ES-I3 (cell line): ENCODE results near the gene UNC80.
"Not testable (repeated sequence)": the region's sequence is repeated elsewhere in the genome, so short reads cannot be mapped to it uniquely, and the experiment has no call there.

ENCODE experiments used
- H3K36me3 ChIP-seq: 2 replicates; pipeline ENCODE4 v1.6.1; 2013; ENCODE audit warnings: mild to moderate bottlenecking, low read length, control low read depth, moderate library complexity; ENCODE audit not compliant: insufficient read depth
- H3K4me1 ChIP-seq: 2 replicates; pipeline ENCODE4 v1.6.1; 2013; ENCODE audit warnings: mild to moderate bottlenecking, control low read depth, low read length; ENCODE audit not compliant: insufficient read depth
- H3K9ac ChIP-seq: 2 replicates; pipeline ENCODE4 v1.6.1; 2013; ENCODE audit warnings: low read depth, mild to moderate bottlenecking, low read length, moderate library complexity
- H3K9me3 ChIP-seq: 2 replicates; pipeline ENCODE4 v1.6.1; 2013; ENCODE audit warnings: mild to moderate bottlenecking, low read length, moderate library complexity; ENCODE audit not compliant: control insufficient read depth, insufficient read depth

The UNC80 gene

GRCh38 chr2:209787416-209787815 lies 15.8 kb downstream of the UNC80 start:
- Histone ChIP-seq H3K36me3 (no peaks in the 10 kb centered on the region), H3K4me1 (peaks cover 4% of the 10 kb centered on the region; the same call in 1 of the 2 replicates), H3K9me3 (no peaks in the 10 kb centered on the region), H3K9ac (no peak overlapping the region)

- peaks cover 4% of the 10 kb centered on the region; the same call in 1 of the 2 replicates for H3K4me1 ChIP-seq
- no peaks in the 10 kb centered on the region for H3K36me3 ChIP-seq
- no peak overlapping the region for H3K9ac ChIP-seq
- H3K9me3 ChIP-seq = no peaks in the 10 kb centered on the region
Observed at GRCh38 chr2:209788925-209789324, 17.3 kb downstream of the UNC80 start.

- H3K9ac ChIP-seq = no peak overlapping the region
- no peaks in the 10 kb centered on the region for H3K9me3 ChIP-seq
- peaks cover 4% of the 10 kb centered on the region; the same call in 1 of the 2 replicates for H3K4me1 ChIP-seq
- H3K36me3 ChIP-seq = no peaks in the 10 kb centered on the region
Observed at GRCh38 chr2:209790066-209790728, 18.6 kb downstream of the UNC80 start.

- Histone ChIP-seq H3K4me1 (peaks cover 4% of the 10 kb centered on the region; the same call in 1 of the 2 replicates), H3K9ac (no peak overlapping the region), H3K9me3 (no peaks in the 10 kb centered on the region), H3K36me3 (no peaks in the 10 kb centered on the region)
Observed at GRCh38 chr2:209791151-209791550, 19.5 kb downstream of the UNC80 start.

- not testable (repeated sequence) for H3K4me1 ChIP-seq, H3K36me3 ChIP-seq, H3K9ac ChIP-seq, H3K9me3 ChIP-seq
Observed at GRCh38 chr2:209795425-209795824, 23.8 kb downstream of the UNC80 start.

GRCh38 chr2:209805351-209805750 lies 33.7 kb downstream of the UNC80 start:
- Histone ChIP-seq H3K4me1 (no peaks in the 10 kb centered on the region), H3K9ac (no peak overlapping the region), H3K36me3 (no peaks in the 10 kb centered on the region), H3K9me3 (no peaks in the 10 kb centered on the region)

- H3K36me3 ChIP-seq = no peaks in the 10 kb centered on the region
- H3K9ac ChIP-seq = no peak overlapping the region
- H3K4me1 ChIP-seq = no peaks in the 10 kb centered on the region
- H3K9me3 ChIP-seq = no peaks in the 10 kb centered on the region
Observed at GRCh38 chr2:209806318-209806717, 34.7 kb downstream of the UNC80 start.

- H3K9me3 ChIP-seq = no peaks in the 10 kb centered on the region
- H3K4me1 ChIP-seq = peaks cover 6% of the 10 kb centered on the region
- no peaks in the 10 kb centered on the region for H3K36me3 ChIP-seq
- no peak overlapping the region for H3K9ac ChIP-seq
Observed at GRCh38 chr2:209808521-209808920, 36.9 kb downstream of the UNC80 start.

GRCh38 chr2:209809256-209809655 lies 37.6 kb downstream of the UNC80 start:
- H3K9ac ChIP-seq = no peak overlapping the region
- no peaks in the 10 kb centered on the region for H3K9me3 ChIP-seq
- H3K36me3 ChIP-seq = no peaks in the 10 kb centered on the region
- H3K4me1 ChIP-seq = peaks cover 6% of the 10 kb centered on the region

- Histone ChIP-seq H3K9me3 (peaks cover 5% of the 10 kb centered on the region), H3K36me3 (no peaks in the 10 kb centered on the region), H3K9ac (no peak overlapping the region), H3K4me1 (peaks cover 23% of the 10 kb centered on the region)
Observed at GRCh38 chr2:209817844-209818271, 46.2 kb downstream of the UNC80 start.

GRCh38 chr2:209818939-209819338 lies 47.3 kb downstream of the UNC80 start:
- peaks cover 17% of the 10 kb centered on the region for H3K4me1 ChIP-seq
- H3K9me3 ChIP-seq = peaks cover 5% of the 10 kb centered on the region
- H3K36me3 ChIP-seq = no peaks in the 10 kb centered on the region
- no peak overlapping the region for H3K9ac ChIP-seq

- no peaks in the 10 kb centered on the region for H3K36me3 ChIP-seq
- peaks cover 5% of the 10 kb centered on the region for H3K9me3 ChIP-seq
- no peak overlapping the region for H3K9ac ChIP-seq
- H3K4me1 ChIP-seq = peaks cover 17% of the 10 kb centered on the region
Observed at GRCh38 chr2:209821806-209822205, 50.2 kb downstream of the UNC80 start.

GRCh38 chr2:209823484-209823883 lies 51.9 kb downstream of the UNC80 start:
- no peak overlapping the region for H3K9ac ChIP-seq
- no peaks in the 10 kb centered on the region for H3K36me3 ChIP-seq
- peaks cover 5% of the 10 kb centered on the region for H3K9me3 ChIP-seq
- H3K4me1 ChIP-seq = peaks cover 6% of the 10 kb centered on the region; the same call in 1 of the 2 replicates

- H3K4me1 ChIP-seq = no peaks in the 10 kb centered on the region
- no peaks in the 10 kb centered on the region for H3K36me3 ChIP-seq
- H3K9me3 ChIP-seq = peaks cover 5% of the 10 kb centered on the region
- no peak overlapping the region for H3K9ac ChIP-seq
Observed at GRCh38 chr2:209824391-209824790, 52.8 kb downstream of the UNC80 start.

- H3K4me1 ChIP-seq = no peaks in the 10 kb centered on the region; the same call in 1 of the 2 replicates
- H3K9ac ChIP-seq = no peak overlapping the region
- H3K36me3 ChIP-seq = no peaks in the 10 kb centered on the region
- H3K9me3 ChIP-seq = no peaks in the 10 kb centered on the region
Observed at GRCh38 chr2:209830722-209831465, 59.3 kb downstream of the UNC80 start.
